GM15510 (cell line): ENCODE results near the gene SOX1.

Source experiments
- POLR2A ChIP-seq: IDR thresholded peaks from 3 replicates; pipeline ENCODE4 v1.6.1; 2011; ENCODE audit warnings: borderline replicate concordance; ENCODE audit not compliant: insufficient read length; ENCODE audit errors: extremely low read depth

Gene SOX1

GRCh38 chr13:112056739-112057438 lies 10.1 kb upstream of the SOX1 start:
- TF ChIP-seq POLR2A = no peak

DNA sequence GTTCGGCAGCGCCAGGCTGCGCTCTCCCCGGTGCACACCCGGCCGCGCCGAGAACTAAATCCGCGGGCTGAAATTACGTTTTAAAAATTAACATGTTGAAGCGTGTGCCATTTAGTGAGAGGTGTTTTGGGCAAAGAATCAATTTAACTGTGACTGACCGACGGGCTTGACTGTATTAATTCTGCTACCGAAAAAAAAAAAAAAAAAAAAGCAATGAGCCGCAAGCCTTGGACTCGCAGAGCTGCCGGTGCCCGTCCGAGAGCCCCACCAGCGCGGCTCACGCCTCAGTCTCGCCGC lies 9.6 kb upstream of the SOX1 start:
- no peak for TF ChIP-seq POLR2A

DNA sequence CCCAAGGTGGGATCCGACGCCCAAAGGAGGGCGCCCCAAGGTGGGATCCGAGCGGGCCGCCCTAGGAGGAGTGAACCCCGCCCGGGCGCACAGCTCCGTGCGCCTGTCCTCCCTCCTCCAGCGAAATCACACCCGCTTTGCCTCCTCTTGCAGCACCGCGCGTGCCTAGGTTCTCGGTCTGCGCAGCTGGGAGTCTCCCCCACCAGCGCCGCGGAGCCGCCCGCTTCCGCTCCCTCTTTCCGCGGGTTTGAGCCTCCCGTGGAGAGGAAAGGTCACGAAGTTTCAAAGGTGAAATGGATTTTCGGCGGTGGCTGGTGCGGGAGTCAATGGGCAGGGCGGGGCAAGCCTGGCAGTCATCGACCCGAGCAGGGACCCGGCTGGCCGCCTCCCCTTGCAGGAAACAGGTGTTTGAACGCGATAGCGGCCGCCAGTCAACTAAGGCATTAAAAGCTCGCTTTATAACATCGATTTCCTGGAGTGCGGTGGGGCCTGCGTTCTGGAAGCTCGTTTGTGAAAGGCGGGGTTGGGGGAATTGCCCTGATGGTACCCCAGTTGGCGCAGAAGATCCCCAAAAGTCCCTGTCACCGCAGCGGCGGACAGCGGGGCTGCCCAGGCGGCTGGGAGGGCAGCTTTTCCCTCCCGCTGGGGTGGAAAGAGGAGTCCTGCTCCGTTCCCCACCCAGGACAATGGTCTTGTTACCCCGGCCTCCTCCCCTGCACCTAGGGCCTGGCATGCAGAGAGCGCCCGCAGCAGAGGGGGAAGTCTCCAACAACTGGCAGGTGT lies 9.0 kb upstream of the SOX1 start:
- TF ChIP-seq POLR2A = no peak

DNA sequence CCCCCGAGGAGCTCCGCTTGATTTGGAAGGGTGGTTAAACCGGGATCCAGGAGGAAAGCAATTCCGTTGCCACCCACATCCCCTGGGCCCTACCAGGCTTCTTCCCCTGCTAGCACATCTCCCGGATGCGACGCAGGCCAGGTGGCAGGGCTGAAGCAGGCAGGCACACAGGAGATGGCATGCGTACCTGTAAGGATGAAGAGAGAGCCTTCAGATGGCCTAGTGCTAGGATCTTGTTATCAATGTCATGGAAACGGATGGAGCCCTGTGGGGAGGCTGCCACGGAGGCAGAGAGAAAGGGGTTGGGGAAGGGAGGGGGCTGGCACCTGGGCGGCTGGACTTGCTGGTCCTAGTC lies 8.5 kb upstream of the SOX1 start:
- TF ChIP-seq POLR2A = no peak

GRCh38 chr13:112058941-112059340 lies 8.0 kb upstream of the SOX1 start:
- TF ChIP-seq POLR2A = no peak

DNA sequence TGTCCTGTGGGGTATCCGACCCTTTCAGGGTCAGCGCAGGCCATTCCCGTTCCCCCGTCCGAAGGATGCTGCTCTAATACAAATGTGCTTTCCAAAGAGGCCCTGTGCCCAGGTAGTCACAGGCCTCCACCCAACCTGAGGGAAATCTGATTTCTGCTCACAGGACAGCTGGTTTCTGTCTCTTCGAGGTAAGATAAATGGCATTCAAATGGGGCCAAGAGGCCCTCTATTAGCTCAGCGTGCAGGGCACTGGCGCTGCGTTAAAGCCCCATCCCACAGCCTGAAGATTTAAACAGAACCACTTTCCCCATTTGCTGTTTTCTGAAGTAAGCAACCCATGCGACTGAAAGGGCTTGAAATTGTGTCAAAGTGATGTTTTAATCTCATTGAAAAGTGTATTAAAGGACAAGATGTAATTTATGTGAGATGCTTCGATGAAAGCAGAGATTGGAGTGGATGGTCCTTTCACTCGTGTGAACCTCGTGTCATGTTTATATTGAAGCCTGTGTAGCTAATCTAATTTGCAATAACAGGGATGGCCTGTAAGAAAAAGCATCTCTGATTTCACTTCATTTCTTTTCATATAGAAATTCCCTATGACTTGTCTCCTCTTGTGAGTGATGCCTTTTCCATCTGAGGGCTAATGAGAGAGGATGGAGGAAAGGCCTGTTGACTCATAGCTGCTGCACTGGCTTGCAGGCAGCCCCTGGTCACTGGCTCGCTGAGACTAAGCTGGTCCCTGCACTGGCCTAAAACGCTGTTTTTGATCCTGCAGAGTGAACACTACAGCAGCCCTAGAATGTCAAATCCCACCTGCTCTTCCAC lies 7.3 kb upstream of the SOX1 start:
- TF ChIP-seq POLR2A = no peak

DNA sequence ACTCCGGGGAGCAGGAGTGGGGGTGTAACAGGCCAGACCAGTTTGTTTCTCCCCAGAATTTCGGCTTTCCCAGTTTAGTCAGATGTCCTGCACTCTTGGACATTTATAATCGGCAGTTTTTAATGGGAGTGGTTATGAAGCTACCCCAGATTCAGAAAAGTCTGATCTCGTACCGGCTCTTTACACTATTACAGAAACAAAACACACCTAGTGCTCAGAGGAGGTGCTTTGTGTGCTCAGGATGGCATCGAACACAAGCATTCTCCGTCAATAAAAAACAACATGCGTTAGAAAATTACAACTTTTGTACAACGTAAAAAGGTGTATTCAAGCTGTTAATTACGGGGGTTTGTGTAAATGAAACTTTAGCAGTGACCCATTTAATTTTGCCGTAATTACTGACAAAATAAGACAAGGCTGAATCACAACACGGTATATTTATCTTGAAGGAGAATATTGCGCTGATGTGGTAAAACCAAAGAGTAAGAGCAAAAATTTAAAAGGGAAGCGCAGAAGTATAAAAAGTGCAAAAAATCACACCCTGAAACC lies 6.6 kb upstream of the SOX1 start:
- TF ChIP-seq POLR2A = no peak

DNA sequence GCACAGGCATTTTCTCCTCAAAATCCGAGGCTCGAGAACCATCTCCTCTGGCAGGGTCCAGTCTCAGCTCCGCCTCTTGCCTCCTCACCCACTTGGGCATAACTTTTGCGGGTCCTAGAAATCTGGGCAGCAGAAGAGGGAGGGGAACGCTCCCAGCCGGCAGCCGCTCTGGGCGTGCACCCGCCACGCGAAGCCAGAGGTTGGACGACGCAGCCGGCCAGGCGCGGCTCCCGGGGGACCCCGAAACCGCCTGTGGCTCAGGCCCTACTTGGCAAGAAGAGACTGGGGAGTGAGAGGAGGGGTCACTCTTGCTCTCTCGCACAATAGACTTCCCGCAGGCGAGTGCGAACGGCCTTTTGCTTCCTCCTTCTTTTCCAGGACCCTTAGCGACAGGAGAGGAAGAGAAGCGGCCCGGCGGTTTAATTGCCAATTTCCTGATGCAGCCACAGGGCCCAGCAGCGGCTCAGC lies 6.0 kb upstream of the SOX1 start:
- no peak for TF ChIP-seq POLR2A

DNA sequence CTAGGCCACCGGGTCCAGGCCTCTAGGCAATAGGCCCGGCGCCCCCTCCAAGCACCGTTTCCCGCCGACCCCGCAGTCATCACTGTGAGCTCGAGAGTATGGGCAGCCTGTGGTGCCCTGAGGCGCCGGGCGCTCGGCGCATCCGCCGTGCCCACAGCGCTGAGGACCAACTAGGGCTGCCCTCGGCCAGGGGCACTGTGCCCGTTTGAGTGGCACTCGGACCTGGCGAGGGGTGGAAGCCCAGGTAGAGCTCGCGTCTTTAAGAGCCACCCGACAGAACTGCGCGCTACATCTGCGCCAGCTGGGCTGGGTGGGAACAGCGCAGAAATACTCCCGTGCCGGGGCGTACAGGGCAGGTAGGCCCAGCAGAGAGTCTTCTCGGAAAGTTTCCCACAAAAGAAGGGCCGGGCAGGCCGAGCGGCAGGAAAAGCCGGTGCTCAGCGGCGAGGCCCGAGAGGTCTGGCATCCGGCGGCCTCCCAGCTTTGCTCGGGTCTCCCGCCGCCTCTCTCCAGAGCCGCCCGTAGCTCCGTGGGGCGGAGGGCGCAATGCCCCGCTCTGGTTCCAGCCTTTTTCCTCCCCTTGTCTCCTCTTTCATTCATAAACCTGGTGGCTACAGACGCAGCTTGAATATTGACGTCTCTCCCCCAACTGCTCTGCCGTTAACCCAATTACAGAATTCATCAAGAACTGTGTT lies 5.4 kb upstream of the SOX1 start:
- no peak for TF ChIP-seq POLR2A

- no peak for TF ChIP-seq POLR2A
These were observed 4.8 kb upstream of the SOX1 start for GRCh38 chr13:112062072-112062567.

GRCh38 chr13:112062571-112063570 lies 4.1 kb upstream of the SOX1 start:
- no peak for TF ChIP-seq POLR2A

GRCh38 chr13:112063807-112064206 lies 3.1 kb upstream of the SOX1 start:
- TF ChIP-seq POLR2A = no peak

DNA sequence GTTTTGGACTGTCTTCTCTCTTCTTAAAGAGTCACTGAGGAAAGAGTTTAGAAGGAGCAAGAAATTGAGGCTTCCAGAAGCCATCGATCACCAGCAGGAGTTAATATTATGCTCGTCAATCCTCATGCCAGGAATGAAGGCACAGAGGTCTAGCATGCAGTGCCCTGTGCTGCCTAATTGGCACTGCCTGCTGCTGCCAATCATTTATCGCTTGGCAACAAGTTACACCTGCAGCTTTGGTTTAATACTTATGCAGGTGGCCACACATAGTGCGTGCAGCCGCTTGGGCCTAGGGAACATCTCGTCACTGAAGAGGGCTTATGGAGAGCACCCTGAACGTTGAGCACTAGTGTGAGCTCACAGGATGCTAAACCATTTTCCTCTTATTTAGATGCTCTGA lies 2.7 kb upstream of the SOX1 start:
- no peak for TF ChIP-seq POLR2A

GRCh38 chr13:112065521-112065866 lies 1.5 kb upstream of the SOX1 start:
- TF ChIP-seq POLR2A = no peak
